ENCODE measurements around the gene EPHA3. TPM values are rescaled to one million over a fixed set of nuclear protein-coding genes. Genes with fewer than 3 reads are reported as not detected.

Gene EPHA3
- total RNA-seq, 4 donors from 2014 or later: 5.6 to 63.0 (median 16.6) TPM

GRCh38 chr3:89392991-89393390, 285.6 kb downstream of the EPHA3 start:
- Histone ChIP-seq H3K9me3 (no peaks in the 10 kb centered on the region), H3K27ac (no peak overlapping the region), H3K36me3 (no peaks in the 10 kb centered on the region), H3K4me3 (no peak overlapping the region), H3K27me3 (no peaks in the 10 kb centered on the region), H3K4me1 (no peaks in the 10 kb centered on the region)
- intact Hi-C loops (cut with DNase I; ENCODE audit: low total_unique reads): no loop called here
- no peak for DNase-seq
- TF ChIP-seq CTCF (IDR thresholded peaks at IDR 0.05): no peak
- TF ChIP-seq POLR2A (IDR thresholded peaks at IDR 0.05): no peak

GRCh38 chr3:89395456-89395855, 288.0 kb downstream of the EPHA3 start:
- DNase-seq: no peak
- H3K27ac ChIP-seq: no peak overlapping the region
- H3K27me3 ChIP-seq: no peaks in the 10 kb centered on the region
- TF ChIP-seq CTCF (IDR thresholded peaks at IDR 0.05): no peak
- TF ChIP-seq POLR2A (IDR thresholded peaks at IDR 0.05): no peak
- no peaks in the 10 kb centered on the region for H3K4me1 ChIP-seq
- no peaks in the 10 kb centered on the region for H3K9me3 ChIP-seq
- no peaks in the 10 kb centered on the region for H3K36me3 ChIP-seq
- H3K4me3 ChIP-seq: no peak overlapping the region
- intact Hi-C loops (cut with DNase I; ENCODE audit: low total_unique reads): no loop called here

GRCh38 chr3:89395996-89396395, 288.6 kb downstream of the EPHA3 start:
- Histone ChIP-seq H3K36me3 (no peaks in the 10 kb centered on the region), H3K27ac (no peak overlapping the region), H3K4me1 (no peaks in the 10 kb centered on the region), H3K4me3 (no peak overlapping the region), H3K27me3 (no peaks in the 10 kb centered on the region), H3K9me3 (no peaks in the 10 kb centered on the region)
- TF ChIP-seq CTCF (IDR thresholded peaks at IDR 0.05) (no peak), POLR2A (IDR thresholded peaks at IDR 0.05) (no peak)
- intact Hi-C loops (cut with DNase I; ENCODE audit: low total_unique reads): no loop called here
- DNase-seq: no peak

- TF ChIP-seq CTCF (IDR thresholded peaks at IDR 0.05) (no peak), POLR2A (IDR thresholded peaks at IDR 0.05) (no peak)
- Histone ChIP-seq H3K4me3 (no peak overlapping the region), H3K36me3 (no peaks in the 10 kb centered on the region), H3K4me1 (no peaks in the 10 kb centered on the region), H3K27ac (no peak overlapping the region), H3K9me3 (no peaks in the 10 kb centered on the region), H3K27me3 (no peaks in the 10 kb centered on the region)
- intact Hi-C loops (cut with DNase I; ENCODE audit: low total_unique reads): no loop called here
- DNase-seq: no peak
Observed at GRCh38 chr3:89402051-89402450, 294.6 kb downstream of the EPHA3 start.

- DNase-seq: no peak
- intact Hi-C loops (cut with DNase I; ENCODE audit: low total_unique reads): no loop called here
- Histone ChIP-seq H3K27me3 (no peaks in the 10 kb centered on the region), H3K27ac (no peak overlapping the region), H3K36me3 (no peaks in the 10 kb centered on the region), H3K4me1 (no peaks in the 10 kb centered on the region), H3K9me3 (no peaks in the 10 kb centered on the region), H3K4me3 (no peak overlapping the region)
- TF ChIP-seq CTCF (IDR thresholded peaks at IDR 0.05): no peak
- TF ChIP-seq POLR2A (IDR thresholded peaks at IDR 0.05): no peak
Observed at GRCh38 chr3:89405176-89405575, 297.8 kb downstream of the EPHA3 start.
